WTC11 (cell line): Measurements from ENCODE around the gene GCM1. TPM values are rescaled to one million over a fixed set of nuclear protein-coding genes. Genes with fewer than 3 reads are reported as not detected.

Experiments
- ATAC-seq: fragments of 200-7000 bp; cut with Tn5 transposase; 2 replicates; pipeline ENCODE4 v1.10.0; 2021; ENCODE audit warnings: mild to moderate bottlenecking, moderate library complexity
- CTCF ChIA-PET: fragments of 300-600 bp; sonication (Branson Sonifier 250); formaldehyde crosslinking; loops from one replicate; lab custom pipeline; 2021; ENCODE audit warnings: antibody characterized with exemption; lab: Charles Lee
- POLR2A ChIA-PET: fragments of 350-600 bp; sonication (Branson Sonifier 250); formaldehyde crosslinking; loops from one replicate; lab custom pipeline; 2021; ENCODE audit warnings: antibody characterized with exemption; lab: Charles Lee
- DNase-seq: peaks from one replicate; pipeline ENCODE4 v3.0.0; 2021; ENCODE audit warnings: low spot score
- H3K27ac Mint-ChIP-seq: 2 replicates; pipeline ENCODE4 v1.8.0; 2021; ENCODE audit warnings: mixed read lengths
- H3K27me3 Mint-ChIP-seq: 2 replicates; pipeline ENCODE4 v1.8.0; 2021; ENCODE audit warnings: low read depth, mild to moderate bottlenecking, moderate library complexity, mixed read lengths
- H3K36me3 Mint-ChIP-seq: 2 replicates; pipeline ENCODE4 v1.8.0; 2021; ENCODE audit warnings: mixed read lengths
- H3K4me1 Mint-ChIP-seq: 2 replicates; pipeline ENCODE4 v1.8.0; 2022; ENCODE audit warnings: mixed read lengths
- H3K4me3 Mint-ChIP-seq: 2 replicates; pipeline ENCODE4 v1.8.0; 2021; ENCODE audit warnings: mild to moderate bottlenecking, moderate library complexity, mixed read lengths
- H3K9me3 Mint-ChIP-seq: 2 replicates; pipeline ENCODE4 v1.8.0; 2021; ENCODE audit warnings: mixed read lengths
- ATF2 ChIP-seq: sonication (generic); formaldehyde crosslinking; IDR thresholded peaks from 2 replicates; pipeline ENCODE4 v1.8.1; 2022; ENCODE audit warnings: low read depth, missing genetic modification reagents, borderline replicate concordance
- ATF6 ChIP-seq: sonication (generic); formaldehyde crosslinking; IDR thresholded peaks from 2 replicates; pipeline ENCODE4 v1.8.1; 2023; ENCODE audit warnings: mild to moderate bottlenecking, missing genetic modification reagents
- CREB1 ChIP-seq: sonication (generic); formaldehyde crosslinking; IDR thresholded peaks from 2 replicates; pipeline ENCODE4 v1.8.0; 2023; ENCODE audit warnings: mild to moderate bottlenecking, missing genetic modification reagents
- E2F1 ChIP-seq: sonication (generic); formaldehyde crosslinking; IDR thresholded peaks from 2 replicates; pipeline ENCODE4 v1.8.0; 2022; ENCODE audit warnings: mild to moderate bottlenecking, missing genetic modification reagents
- FOXP4 ChIP-seq: sonication (generic); formaldehyde crosslinking; IDR thresholded peaks from 2 replicates; pipeline ENCODE4 v1.8.0; 2022; ENCODE audit warnings: mild to moderate bottlenecking, missing genetic modification reagents
- GABPB1 ChIP-seq: sonication (generic); formaldehyde crosslinking; IDR thresholded peaks from 2 replicates; pipeline ENCODE4 v1.8.1; 2023; ENCODE audit warnings: mild to moderate bottlenecking, missing genetic modification reagents
- MAX ChIP-seq: sonication (generic); formaldehyde crosslinking; IDR thresholded peaks from 2 replicates; pipeline ENCODE4 v1.8.0; 2022; ENCODE audit warnings: mild to moderate bottlenecking, missing genetic modification reagents
- MLX ChIP-seq: sonication (generic); formaldehyde crosslinking; IDR thresholded peaks from 2 replicates; pipeline ENCODE4 v1.8.1; 2023; ENCODE audit warnings: mild to moderate bottlenecking, missing genetic modification reagents, moderate library complexity
- NFATC4 ChIP-seq: fragments of 250-450 bp; sonication (Bioruptor Pico); IDR thresholded peaks from 2 replicates; pipeline ENCODE4 v1.9.0; 2021; ENCODE audit warnings: mild to moderate bottlenecking
- NFE2L1 ChIP-seq: sonication (generic); formaldehyde crosslinking; IDR thresholded peaks from 2 replicates; pipeline ENCODE4 v1.8.1; 2023; ENCODE audit warnings: missing genetic modification reagents
- NR2C2 ChIP-seq: sonication (generic); formaldehyde crosslinking; IDR thresholded peaks from 2 replicates; pipeline ENCODE4 v1.8.0; 2022; ENCODE audit warnings: mild to moderate bottlenecking, missing genetic modification reagents
- SMAD3 ChIP-seq: sonication (generic); formaldehyde crosslinking; IDR thresholded peaks from 2 replicates; pipeline ENCODE4 v1.8.0; 2022; ENCODE audit warnings: missing genetic modification reagents, mild to moderate bottlenecking, borderline replicate concordance
- TEAD4 ChIP-seq: sonication (generic); formaldehyde crosslinking; IDR thresholded peaks from 2 replicates; pipeline ENCODE4 v1.8.0; 2022; ENCODE audit warnings: mild to moderate bottlenecking, missing genetic modification reagents
- ZMAT4 ChIP-seq: fragments of 250-450 bp; sonication (Bioruptor Pico); IDR thresholded peaks from 2 replicates; pipeline ENCODE4 v1.9.0; 2021; ENCODE audit warnings: mild to moderate bottlenecking
- ZNF121 ChIP-seq: sonication (generic); formaldehyde crosslinking; IDR thresholded peaks from 2 replicates; pipeline ENCODE4 v1.8.0; 2023; ENCODE audit warnings: missing genetic modification reagents
- ZNF317 ChIP-seq: sonication (generic); formaldehyde crosslinking; IDR thresholded peaks from 2 replicates; pipeline ENCODE4 v1.8.1; 2023; ENCODE audit warnings: low read depth, mild to moderate bottlenecking, moderate library complexity, missing genetic modification reagents, borderline replicate concordance
- ZNF532 ChIP-seq: fragments of 250-450 bp; sonication (Bioruptor Pico); IDR thresholded peaks from 2 replicates; pipeline ENCODE4 v1.9.0; 2021; ENCODE audit warnings: mild to moderate bottlenecking, borderline replicate concordance
- total RNA-seq: library from RNA; stranded (reverse); gene quantifications from 3 replicates; pipeline ENCODE4 v1.2.3, GENCODE V29; 2021

GCM1 gene
- total RNA-seq, 1 experiment from 2014 or later: 0.09 TPM

- TF ChIP-seq TEAD4 (CRISPR knock-in tag): no peak
- TF ChIP-seq NR2C2 (CRISPR knock-in tag): no peak
- no peak for TF ChIP-seq GABPB1 (CRISPR knock-in tag)
- no peak for TF ChIP-seq ATF6 (CRISPR knock-in tag)
- TF ChIP-seq E2F1: no peak
- TF ChIP-seq ZNF317: no peak
- TF ChIP-seq FOXP4 (CRISPR knock-in tag): no peak
- TF ChIP-seq NFE2L1 (CRISPR knock-in tag): no peak
- TF ChIP-seq MLX (CRISPR knock-in tag): no peak
- TF ChIP-seq ATF2 (CRISPR knock-in tag): no peak
- no peak for TF ChIP-seq SMAD3 (CRISPR knock-in tag)
- no peak for TF ChIP-seq ZNF121 (CRISPR knock-in tag)
- no peak for TF ChIP-seq ZMAT4 (CRISPR knock-in tag)
- no peak for TF ChIP-seq NFATC4 (CRISPR knock-in tag)
- no peak for TF ChIP-seq MAX (CRISPR knock-in tag)
- no peak for TF ChIP-seq CREB1 (CRISPR knock-in tag)
- TF ChIP-seq ZNF532 (CRISPR knock-in tag): no peak
- ATAC-seq: no peak
- DNase-seq: no peak
- peaks cover 7% of the 10 kb centered on the region; the same call in 1 of the 2 replicates for H3K27me3 Mint-ChIP-seq
- ChIA-PET CTCF (interaction anchor here (0.6 kb wide), 1 partner anchor 332 kb away, joined by 3 read pairs; no protein-coding TSS in a partner anchor), POLR2A (no interaction called here)
- no peaks in the 10 kb centered on the region for H3K9me3 Mint-ChIP-seq
- no peaks in the 10 kb centered on the region for H3K36me3 Mint-ChIP-seq
- no peaks in the 10 kb centered on the region for H3K4me1 Mint-ChIP-seq
- no peak overlapping the region for H3K4me3 Mint-ChIP-seq
- no peak overlapping the region for H3K27ac Mint-ChIP-seq
Measured at GRCh38 chr6:53154071-53154470, 5.4 kb upstream of the GCM1 start.
